ENCODE measurements around the gene CD47.

Gene CD47

GRCh38 chr3:108093616-108094015, 2.8 kb upstream of the CD47 start:
- DNase-seq (ENCODE audit: low read depth, low spot score): no peak
- no peak overlapping the region for H3K27ac ChIP-seq

GRCh38 chr3:108093021-108093420, 2.2 kb upstream of the CD47 start:
- no peak for DNase-seq (ENCODE audit: low read depth, low spot score)
- no peak overlapping the region for H3K27ac ChIP-seq

DNA sequence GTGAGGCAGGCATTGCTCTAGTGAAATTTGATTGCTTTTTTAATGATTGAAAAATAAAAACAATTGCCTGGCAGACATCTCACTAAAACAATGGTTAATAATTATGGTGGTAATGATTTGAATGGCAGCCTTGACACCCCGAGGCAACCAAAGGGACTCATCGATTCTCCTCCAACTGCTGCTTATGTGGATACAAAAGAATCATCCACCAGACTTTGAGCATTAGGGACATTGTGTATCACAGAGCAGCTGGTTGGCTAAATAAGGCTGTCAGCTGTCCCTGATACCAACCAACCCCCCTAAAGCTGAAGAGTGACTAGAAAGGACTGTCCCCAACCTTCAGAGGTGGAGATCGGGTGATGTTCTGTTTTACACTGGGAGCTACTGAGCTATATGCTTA, 1.7 kb upstream of the CD47 start:
- DNase-seq (ENCODE audit: low read depth, low spot score): no peak
- H3K27ac ChIP-seq: no peak overlapping the region

GRCh38 chr3:108091498-108092250, 843 bp upstream of the CD47 start:
- DNase-seq (ENCODE audit: low read depth, low spot score): no peak

GRCh38 chr3:108090049-108090700, 656 bp downstream of the CD47 start:
- no peak for DNase-seq (ENCODE audit: low read depth, low spot score)
- peak overlapping the region; percentile 48 for H3K27ac ChIP-seq

More at GRCh38 chr3:108091498-108092250, 843 bp upstream of the CD47 start:
- H3K27ac ChIP-seq: peak overlapping the region; percentile 48

GRCh38 chr3:108089579-108089978, 1.3 kb downstream of the CD47 start:
- DNase-seq (ENCODE audit: low read depth, low spot score): no peak
- peak overlapping the region; percentile 48 for H3K27ac ChIP-seq

GRCh38 chr3:108088697-108089096, 2.1 kb downstream of the CD47 start:
- no peak overlapping the region for H3K27ac ChIP-seq
- DNase-seq (ENCODE audit: low read depth, low spot score): no peak

- no peak for DNase-seq (ENCODE audit: low read depth, low spot score)
- no peak overlapping the region for H3K27ac ChIP-seq
Observed at GRCh38 chr3:108088146-108088545, 2.7 kb downstream of the CD47 start.

GRCh38 chr3:108086653-108087052, 4.2 kb downstream of the CD47 start:
- DNase-seq (ENCODE audit: low read depth, low spot score): no peak
- H3K27ac ChIP-seq: no peak overlapping the region

DNA sequence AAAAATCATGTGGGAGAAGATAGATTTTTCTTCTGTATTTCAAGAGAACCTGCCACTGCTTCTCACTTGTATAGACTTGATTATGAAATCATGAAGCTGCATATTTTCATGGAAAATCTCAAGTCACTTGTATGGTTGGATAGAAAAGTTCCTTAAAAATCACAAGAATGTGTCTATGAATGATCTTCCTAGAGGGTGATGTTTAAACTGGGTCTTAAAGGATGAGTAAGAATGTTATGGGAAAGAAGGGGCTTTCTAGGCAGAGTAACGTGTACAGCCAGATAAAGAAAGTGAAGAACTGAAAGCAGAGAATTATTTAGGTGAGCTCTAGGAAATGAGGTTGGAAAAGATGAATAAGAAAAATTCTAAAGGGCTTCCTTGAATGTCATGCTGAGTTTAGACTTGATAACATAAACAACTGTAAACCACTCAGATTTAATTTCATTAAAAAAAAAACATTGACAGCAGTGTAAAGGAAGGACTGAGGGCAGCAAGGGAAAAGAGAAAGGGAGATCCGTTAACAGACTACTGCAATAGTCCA, 5.0 kb downstream of the CD47 start:
- no peak overlapping the region for H3K27ac ChIP-seq
- no peak for DNase-seq (ENCODE audit: low read depth, low spot score)

GRCh38 chr3:108085370-108085769, 5.5 kb downstream of the CD47 start:
- H3K27ac ChIP-seq: no peak overlapping the region
- no peak for DNase-seq (ENCODE audit: low read depth, low spot score)

DNA sequence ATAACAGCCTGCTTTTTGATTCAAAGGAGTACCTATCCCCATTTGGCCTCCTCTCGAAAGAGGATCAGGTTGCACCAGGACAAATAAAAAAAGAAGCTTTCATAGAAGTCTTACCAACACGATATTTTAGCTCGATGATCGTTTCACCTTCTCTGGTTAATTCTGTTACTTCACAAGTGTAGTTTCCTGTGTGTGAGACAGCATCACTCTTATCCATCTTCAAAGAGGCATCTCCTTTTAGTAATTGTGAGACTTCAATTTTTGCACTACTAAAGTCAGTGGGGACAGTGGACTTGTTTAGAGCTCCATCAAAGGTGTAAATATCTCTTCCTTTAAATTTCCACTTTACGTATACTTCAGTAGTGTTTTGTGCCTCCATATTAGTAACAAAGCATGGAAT, 11.0 kb downstream of the CD47 start:
- no peak overlapping the region for H3K27ac ChIP-seq
- no peak for DNase-seq (ENCODE audit: low read depth, low spot score)

- no peak overlapping the region for H3K27ac ChIP-seq
- DNase-seq (ENCODE audit: low read depth, low spot score): no peak
Observed at GRCh38 chr3:108079043-108079442, 11.8 kb downstream of the CD47 start.

DNA sequence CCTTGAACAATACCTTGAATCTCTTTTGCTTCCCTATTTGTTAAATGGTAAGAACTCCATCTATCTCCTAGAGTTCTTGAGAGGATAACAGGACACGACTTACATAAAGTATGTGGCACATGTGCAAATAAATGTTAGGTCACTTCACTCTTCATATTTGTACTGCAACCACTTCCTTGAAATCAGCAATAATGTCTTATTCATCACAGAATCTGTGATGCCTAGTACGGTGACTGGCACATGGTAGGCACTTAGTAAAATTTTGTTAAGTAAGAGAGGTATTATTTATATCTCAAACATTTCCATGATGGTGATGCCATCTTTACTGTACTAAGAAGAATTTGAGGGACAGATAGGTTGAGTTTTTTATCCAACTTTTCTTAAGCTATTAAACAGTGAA, 14.3 kb downstream of the CD47 start:
- DNase-seq (ENCODE audit: low read depth, low spot score): no peak
- H3K27ac ChIP-seq: no peak overlapping the region

DNA sequence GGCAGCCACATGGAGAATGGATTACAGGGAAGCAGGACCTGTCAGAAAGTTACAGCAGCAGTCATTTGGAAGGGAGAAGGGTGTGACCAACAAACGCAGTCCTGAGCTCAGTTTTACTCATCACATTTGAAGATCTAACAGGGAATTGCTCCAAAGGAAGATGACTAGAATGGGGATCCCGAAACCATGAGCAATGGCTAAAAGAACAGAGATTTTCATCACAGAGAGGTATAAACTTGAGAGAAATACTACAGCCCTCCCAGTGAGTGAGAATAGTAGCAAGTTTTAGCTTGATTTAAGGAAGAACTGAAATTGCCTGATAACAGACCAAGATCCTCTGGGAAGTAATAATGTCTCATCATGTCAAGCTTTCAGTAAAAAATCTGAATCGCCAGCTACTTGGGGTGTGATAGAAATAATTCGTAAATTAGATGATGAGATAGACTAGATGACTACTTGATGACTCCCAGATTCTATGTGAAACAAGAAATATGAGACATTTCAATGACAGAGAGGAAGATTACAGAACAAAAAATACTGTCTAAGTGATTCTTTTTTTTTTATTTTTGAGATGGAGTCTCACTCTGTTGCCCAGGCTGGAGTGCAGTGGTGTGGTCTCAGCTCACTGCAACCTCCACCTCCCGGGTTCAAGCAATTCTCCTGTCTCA, 16.9 kb downstream of the CD47 start:
- peak; percentile 39 for DNase-seq (ENCODE audit: low read depth, low spot score)
- H3K27ac ChIP-seq: peak overlapping the region; percentile 82

GRCh38 chr3:108071368-108071767, 19.5 kb downstream of the CD47 start:
- H3K27ac ChIP-seq: no peak overlapping the region
- DNase-seq (ENCODE audit: low read depth, low spot score): no peak

- no peak for DNase-seq (ENCODE audit: low read depth, low spot score)
- H3K27ac ChIP-seq: no peak overlapping the region
Observed at GRCh38 chr3:108070356-108070755, 20.5 kb downstream of the CD47 start.

- no peak overlapping the region for H3K27ac ChIP-seq
- no peak for DNase-seq (ENCODE audit: low read depth, low spot score)
Observed at GRCh38 chr3:108067768-108068167, 23.1 kb downstream of the CD47 start.

DNA sequence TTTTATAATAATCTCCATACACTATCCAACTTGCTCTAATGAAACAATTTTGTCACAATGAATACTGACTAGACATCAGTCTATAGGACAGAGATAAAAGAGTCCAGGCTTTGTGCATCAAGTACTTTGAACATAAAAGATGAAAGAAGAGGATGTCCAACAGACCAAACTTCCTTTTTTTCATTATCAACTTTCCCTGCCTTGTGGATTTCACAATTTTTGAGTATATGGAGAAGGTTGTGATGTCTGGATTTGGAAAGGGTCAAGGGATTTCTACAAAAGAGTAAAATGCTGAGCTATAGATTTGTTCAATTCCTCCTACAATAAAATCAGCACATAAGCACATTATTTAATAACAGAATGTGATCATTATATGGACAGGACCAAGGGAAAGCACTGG, 25.7 kb downstream of the CD47 start:
- DNase-seq (ENCODE audit: low read depth, low spot score): no peak
- H3K27ac ChIP-seq: no peak overlapping the region

DNA sequence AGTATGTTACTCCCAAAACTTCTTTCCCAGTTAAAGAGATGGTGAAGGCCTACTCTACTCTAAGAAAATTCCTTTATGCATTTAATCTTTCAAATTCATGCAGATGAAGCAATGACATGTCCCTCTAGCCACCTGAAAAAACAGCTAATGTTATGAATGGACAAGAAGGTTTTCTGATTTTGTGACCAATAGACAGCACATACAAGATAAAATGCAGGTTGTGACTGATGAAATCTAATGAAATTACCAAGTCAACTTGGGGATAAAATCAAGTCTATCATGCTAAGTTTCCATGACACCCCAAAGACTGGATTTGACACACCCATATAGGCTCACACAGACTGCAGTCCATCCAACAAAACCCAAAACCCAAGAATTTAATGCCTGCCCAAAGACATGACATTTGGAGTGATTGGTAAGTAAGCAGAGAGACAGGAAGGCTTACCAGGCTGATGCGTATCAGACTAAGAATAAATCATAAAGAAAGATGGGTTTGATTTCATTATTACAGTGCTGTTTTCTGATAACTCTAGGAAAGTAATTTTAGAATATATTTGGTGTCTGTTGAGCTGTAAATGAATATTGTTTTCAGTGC, 26.4 kb downstream of the CD47 start:
- peak overlapping the region; percentile 16 for H3K27ac ChIP-seq
- DNase-seq (ENCODE audit: low read depth, low spot score): no peak

- no peak for DNase-seq (ENCODE audit: low read depth, low spot score)
- no peak overlapping the region for H3K27ac ChIP-seq
Observed at GRCh38 chr3:108062051-108062450, 28.8 kb downstream of the CD47 start.

Data from epithelial cell of prostate (primary cell).